NCI-H2081 treated with DMSO at 0.1 percent for 48 hours (cell line): ENCODE data around the gene TM4SF18.
"Not testable (repeated sequence)": the region's sequence is repeated elsewhere in the genome, so short reads cannot be mapped to it uniquely, and the experiment has no call there.

Experiments used
- DNase-seq: peaks from one replicate; lab custom pipeline; 2025; lab: John Stamatoyannopoulos, UW

TM4SF18 gene

GRCh38 chr3:149333176-149333859 lies at the start of gene TM4SF18:
TM4SF18 (minus strand) TSS chr3:149333636; CDS start chr3:149333382, 254 bp downstream.
- no peak for DNase-seq

GRCh38 chr3:149382518-149382917 lies 49.1 kb upstream of the TM4SF18 start:
- no peak for DNase-seq

GRCh38 chr3:149382101-149382467 lies 48.6 kb upstream of the TM4SF18 start:
- no peak for DNase-seq

- DNase-seq: no peak
Observed at GRCh38 chr3:149381173-149382100, 48.0 kb upstream of the TM4SF18 start.

GRCh38 chr3:149380220-149380619 lies 46.8 kb upstream of the TM4SF18 start:
- not testable (repeated sequence) for DNase-seq

- DNase-seq: no peak
Observed at GRCh38 chr3:149378478-149379309, 45.3 kb upstream of the TM4SF18 start.

GRCh38 chr3:149377408-149378364 lies 44.2 kb upstream of the TM4SF18 start, which contains the start of gene TM4SF1:
TM4SF1 (minus strand) TSS chr3:149377649; CDS start chr3:149377547, 102 bp downstream.
- peak; percentile 84 for DNase-seq

- DNase-seq: peak; percentile 67
Observed at GRCh38 chr3:149376718-149377407, 43.4 kb upstream of the TM4SF18 start.

- no peak for DNase-seq
Observed at GRCh38 chr3:149375501-149376196, 42.2 kb upstream of the TM4SF18 start.

GRCh38 chr3:149374793-149375500 lies 41.5 kb upstream of the TM4SF18 start:
- DNase-seq: no peak

GRCh38 chr3:149374391-149374790 lies 41.0 kb upstream of the TM4SF18 start:
- no peak for DNase-seq

- no peak for DNase-seq
Observed at GRCh38 chr3:149373235-149374125, 40.0 kb upstream of the TM4SF18 start.

GRCh38 chr3:149371723-149372114 lies 38.3 kb upstream of the TM4SF18 start:
- DNase-seq: no peak

- peak; percentile 39 for DNase-seq
Observed at GRCh38 chr3:149371001-149371722, 37.7 kb upstream of the TM4SF18 start.

- DNase-seq: no peak
Observed at GRCh38 chr3:149369991-149370866, 36.8 kb upstream of the TM4SF18 start.
